Heart right ventricle (tissue), 16 donors: Measurements from ENCODE around the gene NOP9. TPM values are rescaled to one million over a fixed set of nuclear protein-coding genes. Genes with fewer than 3 reads are reported as not detected.

Source experiments
- ATAC-seq, 8 donors: fragments of 200-7000 bp; cut with Tn5 transposase; one replicate each; pipeline ENCODE4 v1.9.1; 2020; ENCODE audit warnings: mild to moderate bottlenecking in 8 of 8, moderate library complexity in 8 of 8, moderate number of reproducible peaks in 1 of 8
- DNase-seq, 2 donors: peaks; one replicate each; pipeline ENCODE4 v3.0.0-alpha.2; 2020
- H3K27ac ChIP-seq, 10 donors: fragments of 200-600 bp; sonication (generic) in 2 of 10; one replicate each; pipeline versions ENCODE4 v1.5.0 to v1.8.0; 2020 to 2022; ENCODE audit warnings: mild to moderate bottlenecking in 3 of 10
- H3K27me3 ChIP-seq, 7 donors: fragments of 200-600 bp; one replicate each; pipeline ENCODE4 v1.8.0; 2021 to 2022; ENCODE audit warnings: mild to moderate bottlenecking in 2 of 7
- H3K36me3 ChIP-seq, 9 donors: fragments of 200-600 bp; sonication (generic) in 1 of 9; one replicate each; pipeline versions ENCODE4 v1.5.0 to v1.8.0; 2020 to 2022; ENCODE audit warnings: mild to moderate bottlenecking in 2 of 9
- H3K4me1 ChIP-seq, 9 donors: fragments of 200-600 bp; sonication (generic) in 1 of 9; one replicate each; pipeline versions ENCODE4 v1.5.0 to v1.8.0; 2020 to 2022; ENCODE audit warnings: mild to moderate bottlenecking in 4 of 9
- H3K4me3 ChIP-seq, 10 donors: fragments of 200-600 bp; sonication (generic) in 2 of 10; one replicate each; pipeline versions ENCODE4 v1.5.0 to v1.8.0; 2020 to 2022; ENCODE audit warnings: mild to moderate bottlenecking in 7 of 10, moderate library complexity in 2 of 10
- H3K9me3 ChIP-seq, 11 donors: fragments of 200-600 bp in 10 of 11; sonication (generic) in 2 of 11; one replicate each; pipeline versions ENCODE4 v1.5.0 to v1.8.0; 2013 to 2022; ENCODE audit warnings: mild to moderate bottlenecking in 2 of 11, control low read depth in 1 of 11, moderate library complexity in 1 of 11
- WGBS, 2 donors: extraction: QIAGEN DNeasy Blood & Tissue Kit; methylation state at CpG; one replicate each; pipeline ENCODE4 v1.1.7; 2013; ENCODE audit warnings: inconsistent platforms in 1 of 2; 5-methylcytosine and 5-hydroxymethylcytosine counted together
- intact Hi-C, 10 donors: fragments of 100-400 bp; cut with DNase I; formaldehyde crosslinking; loops; one replicate each; pipeline versions ENCODE4 v1.11.1 to v1.14.2; 2022
- long read RNA-seq, 3 donors: library from polyadenylated mRNA; unstranded; transcript quantifications; one replicate each; pipeline ENCODE4 v2.0.0, GENCODE V29; 2020 to 2021
- polyA plus RNA-seq, 2 donors: library from polyadenylated mRNA; stranded (reverse); fragments of 200-250 nt; gene quantifications; one replicate each; pipeline ENCODE4 v1.2.3, GENCODE V29; 2013
- total RNA-seq, 10 donors: library from RNA; stranded (reverse); fragmentation: NEBNext Ultra II Directional in 3 of 10; extraction: Animal tissue kit (Norgen Biotek cat#: 25700) in 3 of 10; gene quantifications; one replicate each; pipeline versions ENCODE4 v1.2.1 to v1.2.4, GENCODE V29; 2021 to 2023
- TF ChIP-seq, protein P1 (sequence below), 9 donors: fragments of 200-600 bp; sonication (generic) in 2 of 9; IDR thresholded peaks; one replicate each; pipeline versions ENCODE4 v1.5.0 to v1.8.0; 2021 to 2022; ENCODE audit warnings: antibody characterized with exemption in 9 of 9, mild to moderate bottlenecking in 5 of 9, moderate library complexity in 1 of 9
- donor health status: Arrhythmogenic right ventricular cardiomyopathy.
- donor health status: ischemic (EF 13 %, LVEDD 7.1; RV severe dilation, severe dysfunction).
- donor health status: healthy with polysubstance abuse.
- donor health status: DM: no; HTN: yes; CAD: no.
- donor health status: DM: no; HTN: no; CAD: no.
- donor health status: ischemic (EF 25% LVEDD 6.9; RV normal size, moderate dysfunction).
- donor health status: ischemic (EF 25% LVEDD 5.7; RV mildly dilated, moderate dysfunction).
- donor health status: healthy.
- donor health status: DM: yes; HTN: yes; CAD: no.
- donor health status: Ischemic cardiomyopathy.
- donor health status: ischemic (EF 35%, LVEDD 5.7; RV mildly dilated, moderate dysfunction).
- donor health status: nonischemic (EF 11% LVEDD 7.7; RV severe dilation, severe dysfunction).
- donor health status: DM: yes; HTN: yes; CAD: no.
- donor health status: PGD.
- donor health status: ischemic (EF 29% LVEDD 5.4; RV normal size, mild dysfunction).
- donor health status: nonischemic (EF 23%, LVEDD 6.1; RV moderate dilation, normal function).

Gene NOP9, protein sequence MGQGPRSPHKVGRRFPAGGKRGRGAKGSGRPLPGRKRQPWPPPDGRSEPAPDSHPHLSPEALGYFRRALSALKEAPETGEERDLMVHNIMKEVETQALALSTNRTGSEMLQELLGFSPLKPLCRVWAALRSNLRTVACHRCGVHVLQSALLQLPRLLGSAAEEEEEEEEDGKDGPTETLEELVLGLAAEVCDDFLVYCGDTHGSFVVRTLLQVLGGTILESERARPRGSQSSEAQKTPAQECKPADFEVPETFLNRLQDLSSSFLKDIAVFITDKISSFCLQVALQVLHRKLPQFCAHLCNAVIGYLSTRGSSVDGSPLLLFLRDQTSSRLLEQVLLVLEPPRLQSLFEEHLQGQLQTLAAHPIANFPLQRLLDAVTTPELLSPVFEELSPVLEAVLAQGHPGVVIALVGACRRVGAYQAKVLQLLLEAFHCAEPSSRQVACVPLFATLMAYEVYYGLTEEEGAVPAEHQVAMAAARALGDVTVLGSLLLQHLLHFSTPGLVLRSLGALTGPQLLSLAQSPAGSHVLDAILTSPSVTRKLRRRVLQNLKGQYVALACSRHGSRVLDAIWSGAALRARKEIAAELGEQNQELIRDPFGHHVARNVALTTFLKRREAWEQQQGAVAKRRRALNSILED
- total RNA-seq (10 to 100 TPM; 22.0 to 31.9 (median 27.3) TPM), polyA plus RNA-seq (10 to 100 TPM; 10.7 to 10.8 TPM)
- long read RNA-seq, donor 1, full-length matches to known transcripts = 1 of 20 reads
- long read RNA-seq, donor 1, partial matches to known transcripts = 8 of 20 reads
- long read RNA-seq, donor 1, other reads (novel, unspliced or antisense) = 11 of 20 reads
- long read RNA-seq, donor 2, full-length matches to known transcripts = 1 of 15 reads
- long read RNA-seq, donor 2, partial matches to known transcripts = 3 of 15 reads
- long read RNA-seq, donor 2, other reads (novel, unspliced or antisense) = 11 of 15 reads
- long read RNA-seq, donor 3, full-length matches to known transcripts = 1 of 39 reads
- long read RNA-seq, donor 3, partial matches to known transcripts = 1 of 39 reads
- long read RNA-seq, donor 3, other reads (novel, unspliced or antisense) = 37 of 39 reads

- H3K27ac ChIP-seq = peak within 1 kb of the TSS; percentile 1 to 91 (median 83)
- DNase-seq (peak; percentile 91), ATAC-seq (peak; percentile 88 to 96 (median 94))
- H3K36me3 ChIP-seq = peaks cover 0 to 62% (median 31%) of the 10 kb centered on the region in 9 donors
- 1% methylated on average over 72 to 75 of the region's 75 CpGs for WGBS, 2 donors
- peaks cover 0 to 46% (median 25%) of the 10 kb centered on the region in 9 donors for H3K4me1 ChIP-seq
- TF ChIP-seq, protein P1, sequence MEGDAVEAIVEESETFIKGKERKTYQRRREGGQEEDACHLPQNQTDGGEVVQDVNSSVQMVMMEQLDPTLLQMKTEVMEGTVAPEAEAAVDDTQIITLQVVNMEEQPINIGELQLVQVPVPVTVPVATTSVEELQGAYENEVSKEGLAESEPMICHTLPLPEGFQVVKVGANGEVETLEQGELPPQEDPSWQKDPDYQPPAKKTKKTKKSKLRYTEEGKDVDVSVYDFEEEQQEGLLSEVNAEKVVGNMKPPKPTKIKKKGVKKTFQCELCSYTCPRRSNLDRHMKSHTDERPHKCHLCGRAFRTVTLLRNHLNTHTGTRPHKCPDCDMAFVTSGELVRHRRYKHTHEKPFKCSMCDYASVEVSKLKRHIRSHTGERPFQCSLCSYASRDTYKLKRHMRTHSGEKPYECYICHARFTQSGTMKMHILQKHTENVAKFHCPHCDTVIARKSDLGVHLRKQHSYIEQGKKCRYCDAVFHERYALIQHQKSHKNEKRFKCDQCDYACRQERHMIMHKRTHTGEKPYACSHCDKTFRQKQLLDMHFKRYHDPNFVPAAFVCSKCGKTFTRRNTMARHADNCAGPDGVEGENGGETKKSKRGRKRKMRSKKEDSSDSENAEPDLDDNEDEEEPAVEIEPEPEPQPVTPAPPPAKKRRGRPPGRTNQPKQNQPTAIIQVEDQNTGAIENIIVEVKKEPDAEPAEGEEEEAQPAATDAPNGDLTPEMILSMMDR (IDR thresholded peaks at IDR 0.05) = no peak
- intact Hi-C loops = loop anchor here in 5 of 10 donors (1.0 to 5.0 kb wide), 3 partner anchors 57 kb away; partner anchors contain the start of gene TINF2 (in 5 of the 5)
- no peaks in the 10 kb centered on the region for H3K9me3 ChIP-seq
- peak within 1 kb of the TSS; percentile 79 to 97 (median 92) for H3K4me3 ChIP-seq
- H3K27me3 ChIP-seq = no peaks in the 10 kb centered on the region
Measured at GRCh38 chr14:24299255-24300191, at the start of gene NOP9, which contains the start of gene DHRS1. NOP9 (plus strand) TSS chr14:24299850; CDS start chr14:24299955, 105 bp downstream. DHRS1 (minus strand) TSS chr14:24299780; CDS start chr14:24299106, 674 bp downstream.

- 68 to 70% methylated on average over 4 of the region's 4 CpGs for WGBS, 2 donors
- no peak for DNase-seq
- intact Hi-C loops = no loop called here
- no peak overlapping the region for H3K4me3 ChIP-seq
- no peaks in the 10 kb centered on the region for H3K9me3 ChIP-seq
- no peaks in the 10 kb centered on the region for H3K27me3 ChIP-seq
- no peak for ATAC-seq
- TF ChIP-seq, protein P1 (IDR thresholded peaks at IDR 0.05) = no peak
- H3K27ac ChIP-seq = no peak overlapping the region
- H3K36me3 ChIP-seq = peaks cover 0 to 18% (median 0%) of the 10 kb centered on the region in 9 donors
- peaks cover 0 to 20% (median 0%) of the 10 kb centered on the region in 9 donors for H3K4me1 ChIP-seq
Measured at GRCh38 chr14:24250354-24250753, 49.3 kb upstream of the NOP9 start.

- ATAC-seq = no peak
- intact Hi-C loops = no loop called here
- WGBS, 2 donors = 66 to 80% methylated on average over 1 of the region's 1 CpG
Measured at GRCh38 chr14:24251880-24252288, 47.8 kb upstream of the NOP9 start.

More at GRCh38 chr14:24251880-24252288, 47.8 kb upstream of the NOP9 start:
- no peak for DNase-seq
- no peak overlapping the region for H3K4me3 ChIP-seq
- H3K27ac ChIP-seq = no peak overlapping the region
- TF ChIP-seq, protein P1 (IDR thresholded peaks at IDR 0.05) = no peak
- peaks cover 0 to 12% (median 0%) of the 10 kb centered on the region in 9 donors for H3K4me1 ChIP-seq
- H3K36me3 ChIP-seq = peaks cover 0 to 18% (median 0%) of the 10 kb centered on the region in 9 donors
- no peaks in the 10 kb centered on the region for H3K9me3 ChIP-seq
- no peaks in the 10 kb centered on the region for H3K27me3 ChIP-seq
